SK-N-SH treated with all-trans-retinoic acid at 6 μM for 48 hours (cell line): ENCODE measurements around the gene PTPRN2.
"Not testable (repeated sequence)": the region's sequence is repeated elsewhere in the genome, so short reads cannot be mapped to it uniquely, and the experiment has no call there.

Experiments used
- ATAC-seq: fragments of 200-7000 bp; cut with Tn5 transposase; 3 replicates; pipeline ENCODE4 v1.9.1; 2020; ENCODE audit warnings: mild to moderate bottlenecking, moderate library complexity
- ARNTL ChIP-seq: fragments of 450-650 bp; formaldehyde crosslinking; IDR thresholded peaks from 2 replicates; pipeline ENCODE4 v1.5.0; 2020; ENCODE audit warnings: low read depth, mild to moderate bottlenecking, moderate library complexity, borderline replicate concordance
- BACH2 ChIP-seq: fragments of 250-450 bp; sonication (Bioruptor Pico); IDR thresholded peaks from 2 replicates; pipeline ENCODE4 v1.9.0; 2021; ENCODE audit warnings: mild to moderate bottlenecking, borderline replicate concordance
- CSDC2 ChIP-seq: fragments of 250-450 bp; sonication (Bioruptor Pico); IDR thresholded peaks from 2 replicates; pipeline ENCODE4 v1.5.0; 2020; ENCODE audit warnings: mild to moderate bottlenecking, moderate library complexity
- ESRRG ChIP-seq: fragments of 250-450 bp; sonication (Bioruptor Pico); IDR thresholded peaks from 2 replicates; pipeline ENCODE4 v1.6.1; 2021; ENCODE audit warnings: mild to moderate bottlenecking
- GLIS3 ChIP-seq: fragments of 250-450 bp; sonication (Bioruptor Pico); IDR thresholded peaks from 2 replicates; pipeline ENCODE4 v1.5.0; 2020; ENCODE audit warnings: mild to moderate bottlenecking, moderate library complexity
- ISL1 ChIP-seq: fragments of 250-450 bp; sonication (Bioruptor Pico); IDR thresholded peaks from 2 replicates; pipeline ENCODE4 v2.1.2; 2022; ENCODE audit warnings: mild to moderate bottlenecking, moderate library complexity
- OSR1 ChIP-seq: fragments of 250-450 bp; sonication (Bioruptor Pico); IDR thresholded peaks from 2 replicates; pipeline ENCODE4 v1.8.0; 2022; ENCODE audit warnings: moderate library complexity, mild to moderate bottlenecking, inconsistent platforms
- RARB ChIP-seq: fragments of 250-450 bp; sonication (Bioruptor Pico); IDR thresholded peaks from 2 replicates; pipeline ENCODE4 v1.8.0; 2021; ENCODE audit warnings: mild to moderate bottlenecking, moderate library complexity
- SNAI2 ChIP-seq: fragments of 250-450 bp; sonication (Bioruptor Pico); IDR thresholded peaks from 2 replicates; pipeline ENCODE4 v1.5.0; 2020; ENCODE audit warnings: mild to moderate bottlenecking, moderate library complexity
- TCF4 ChIP-seq: fragments of 250-450 bp; sonication (Bioruptor Pico); IDR thresholded peaks from 2 replicates; pipeline ENCODE4 v1.8.0; 2021; ENCODE audit warnings: mild to moderate bottlenecking, moderate library complexity, borderline replicate concordance
- TOX ChIP-seq: fragments of 250-450 bp; sonication (Bioruptor Pico); IDR thresholded peaks from 2 replicates; pipeline ENCODE4 v1.8.0; 2021; ENCODE audit warnings: mild to moderate bottlenecking, moderate library complexity, borderline replicate concordance
- ZC3H10 ChIP-seq: fragments of 250-450 bp; sonication (Bioruptor Pico); IDR thresholded peaks from 2 replicates; pipeline ENCODE4 v1.5.1; 2021; ENCODE audit warnings: mild to moderate bottlenecking, moderate library complexity
- ZFP3 ChIP-seq: fragments of 250-450 bp; sonication (Bioruptor Pico); IDR thresholded peaks from 2 replicates; pipeline ENCODE4 v1.5.0; 2020; ENCODE audit warnings: mild to moderate bottlenecking, moderate library complexity
- ZNF70 ChIP-seq: fragments of 450-650 bp; formaldehyde crosslinking; IDR thresholded peaks from 2 replicates; pipeline ENCODE4 v1.5.0; 2020; ENCODE audit warnings: mild to moderate bottlenecking, moderate library complexity
- ZNF8 ChIP-seq: fragments of 450-650 bp; formaldehyde crosslinking; IDR thresholded peaks from 2 replicates; pipeline ENCODE4 v1.5.0; 2020; ENCODE audit warnings: mild to moderate bottlenecking, moderate library complexity
- TF ChIP-seq, protein P1 (sequence below): fragments of 250-450 bp; sonication (Bioruptor Pico); IDR thresholded peaks from 2 replicates; pipeline ENCODE4 v1.8.0; 2021; ENCODE audit warnings: low read depth, mild to moderate bottlenecking, moderate library complexity, borderline replicate concordance
- TF ChIP-seq, protein P2 (sequence below): fragments of 250-450 bp; sonication (Bioruptor Pico); IDR thresholded peaks from 2 replicates; pipeline ENCODE4 v1.5.1; 2021; ENCODE audit warnings: mild to moderate bottlenecking, moderate library complexity
- TF ChIP-seq, protein P3 (sequence below): fragments of 250-450 bp; sonication (Bioruptor Pico); IDR thresholded peaks from 2 replicates; pipeline ENCODE4 v1.5.0; 2020; ENCODE audit warnings: mild to moderate bottlenecking, moderate library complexity
- TF ChIP-seq, protein P4 (sequence below): fragments of 250-450 bp; sonication (Bioruptor Pico); IDR thresholded peaks from 2 replicates; pipeline ENCODE4 v1.5.1; 2020; ENCODE audit warnings: low read depth, mild to moderate bottlenecking, moderate library complexity

Gene PTPRN2

DNA sequence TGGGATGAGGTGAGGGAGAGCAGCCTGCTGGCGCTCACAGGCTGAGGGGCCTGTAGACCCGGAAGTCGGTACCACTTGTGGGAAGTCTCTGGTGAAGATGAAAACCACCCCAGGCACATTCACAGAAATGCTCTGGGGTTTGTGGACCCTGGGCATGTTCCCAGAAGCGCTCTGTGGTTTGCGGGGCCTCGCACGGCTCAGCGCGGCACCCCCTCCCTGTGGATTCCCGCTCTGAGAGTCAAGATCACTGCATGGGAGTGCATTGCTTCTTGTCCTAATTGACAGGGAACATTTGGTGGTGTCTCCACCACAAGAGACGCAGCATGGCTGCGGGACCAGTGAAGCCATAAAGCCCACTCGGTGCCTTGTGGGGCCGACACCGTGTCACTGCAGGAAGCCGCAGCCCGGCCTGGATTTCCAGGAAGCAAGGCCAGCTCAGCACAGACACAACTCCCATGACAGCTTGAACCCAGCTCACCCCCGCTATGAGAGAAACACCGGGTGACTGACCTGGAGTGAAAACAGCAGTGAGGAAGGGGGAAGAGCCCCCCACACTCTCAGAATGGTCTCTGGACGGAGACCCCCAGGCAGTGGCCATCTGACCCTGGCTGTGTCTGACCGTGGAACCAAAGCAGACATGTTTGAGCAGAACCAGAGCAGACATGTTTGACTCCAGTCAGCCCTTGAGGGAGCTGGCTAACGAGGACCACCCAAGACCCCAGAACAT is 157.2 kb downstream of the PTPRN2 start:
- ATAC-seq: no peak
- TF ChIP-seq ARNTL (no peak), ISL1 (CRISPR knock-in tag) (no peak), TCF4 (CRISPR knock-in tag) (no peak), ZC3H10 (CRISPR knock-in tag) (no peak), RARB (CRISPR knock-in tag) (no peak), ESRRG (CRISPR knock-in tag) (no peak), GLIS3 (CRISPR knock-in tag) (no peak), TOX (no peak), ZFP3 (CRISPR knock-in tag) (no peak), BACH2 (CRISPR knock-in tag) (no peak)
- TF ChIP-seq, protein P1, sequence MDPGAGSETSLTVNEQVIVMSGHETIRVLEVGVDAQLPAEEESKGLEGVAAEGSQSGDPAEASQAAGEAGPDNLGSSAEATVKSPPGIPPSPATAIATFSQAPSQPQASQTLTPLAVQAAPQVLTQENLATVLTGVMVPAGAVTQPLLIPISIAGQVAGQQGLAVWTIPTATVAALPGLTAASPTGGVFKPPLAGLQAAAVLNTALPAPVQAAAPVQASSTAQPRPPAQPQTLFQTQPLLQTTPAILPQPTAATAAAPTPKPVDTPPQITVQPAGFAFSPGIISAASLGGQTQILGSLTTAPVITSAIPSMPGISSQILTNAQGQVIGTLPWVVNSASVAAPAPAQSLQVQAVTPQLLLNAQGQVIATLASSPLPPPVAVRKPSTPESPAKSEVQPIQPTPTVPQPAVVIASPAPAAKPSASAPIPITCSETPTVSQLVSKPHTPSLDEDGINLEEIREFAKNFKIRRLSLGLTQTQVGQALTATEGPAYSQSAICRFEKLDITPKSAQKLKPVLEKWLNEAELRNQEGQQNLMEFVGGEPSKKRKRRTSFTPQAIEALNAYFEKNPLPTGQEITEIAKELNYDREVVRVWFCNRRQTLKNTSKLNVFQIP (CRISPR knock-in tag): no peak

DNA sequence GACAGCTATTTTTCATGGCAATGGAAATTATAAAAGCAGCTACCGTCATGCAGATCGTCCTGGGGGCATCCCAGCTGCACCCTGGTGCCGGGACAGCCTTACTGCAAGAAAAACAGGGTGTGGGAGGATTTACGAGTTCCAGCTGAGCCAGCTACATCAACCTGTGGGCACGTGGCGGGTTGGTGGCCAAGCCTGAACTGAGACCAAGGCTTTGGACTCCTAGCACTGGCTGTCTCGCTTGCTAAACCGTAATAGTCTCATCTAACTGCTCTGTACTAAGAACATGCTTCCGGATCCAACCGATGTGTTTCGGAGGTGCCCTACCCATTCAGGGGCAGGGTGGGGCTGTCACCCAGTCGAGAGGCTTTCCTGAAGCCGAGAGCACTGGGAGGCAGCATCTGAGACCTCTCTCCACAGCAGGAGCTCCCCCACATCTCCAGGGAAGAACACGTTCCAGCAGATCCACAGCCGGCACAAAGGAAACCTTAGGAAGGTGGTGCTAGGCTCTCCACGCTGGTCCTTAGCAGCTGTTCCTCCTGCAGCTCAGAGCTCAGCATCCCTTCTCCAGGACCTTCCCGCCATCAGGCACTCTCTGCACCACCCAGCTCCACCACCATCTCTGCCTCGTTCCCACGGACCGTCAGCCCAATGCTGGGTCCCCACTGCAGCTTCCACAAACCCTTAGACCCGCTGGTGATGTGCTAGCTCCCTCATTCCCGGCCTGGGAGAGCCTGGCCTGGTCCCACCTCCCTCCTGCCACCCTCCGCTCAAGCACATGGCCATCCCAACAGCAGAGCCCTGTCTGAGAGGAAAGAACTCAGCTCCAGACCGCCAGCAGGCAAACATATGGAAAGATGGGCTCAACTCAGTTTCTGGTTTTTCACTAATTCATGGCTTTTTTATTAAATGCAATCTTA is 158.5 kb downstream of the PTPRN2 start:
- 0 out of 2 replicates have a peak, but pooled peaks have one; percentile 45 for TF ChIP-seq TCF4 (CRISPR knock-in tag)
- TF ChIP-seq, protein P2, sequence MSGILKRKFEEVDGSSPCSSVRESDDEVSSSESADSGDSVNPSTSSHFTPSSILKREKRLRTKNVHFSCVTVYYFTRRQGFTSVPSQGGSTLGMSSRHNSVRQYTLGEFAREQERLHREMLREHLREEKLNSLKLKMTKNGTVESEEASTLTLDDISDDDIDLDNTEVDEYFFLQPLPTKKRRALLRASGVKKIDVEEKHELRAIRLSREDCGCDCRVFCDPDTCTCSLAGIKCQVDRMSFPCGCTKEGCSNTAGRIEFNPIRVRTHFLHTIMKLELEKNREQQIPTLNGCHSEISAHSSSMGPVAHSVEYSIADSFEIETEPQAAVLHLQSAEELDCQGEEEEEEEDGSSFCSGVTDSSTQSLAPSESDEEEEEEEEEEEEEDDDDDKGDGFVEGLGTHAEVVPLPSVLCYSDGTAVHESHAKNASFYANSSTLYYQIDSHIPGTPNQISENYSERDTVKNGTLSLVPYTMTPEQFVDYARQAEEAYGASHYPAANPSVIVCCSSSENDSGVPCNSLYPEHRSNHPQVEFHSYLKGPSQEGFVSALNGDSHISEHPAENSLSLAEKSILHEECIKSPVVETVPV (CRISPR knock-in tag): no peak
- TF ChIP-seq, protein P3, sequence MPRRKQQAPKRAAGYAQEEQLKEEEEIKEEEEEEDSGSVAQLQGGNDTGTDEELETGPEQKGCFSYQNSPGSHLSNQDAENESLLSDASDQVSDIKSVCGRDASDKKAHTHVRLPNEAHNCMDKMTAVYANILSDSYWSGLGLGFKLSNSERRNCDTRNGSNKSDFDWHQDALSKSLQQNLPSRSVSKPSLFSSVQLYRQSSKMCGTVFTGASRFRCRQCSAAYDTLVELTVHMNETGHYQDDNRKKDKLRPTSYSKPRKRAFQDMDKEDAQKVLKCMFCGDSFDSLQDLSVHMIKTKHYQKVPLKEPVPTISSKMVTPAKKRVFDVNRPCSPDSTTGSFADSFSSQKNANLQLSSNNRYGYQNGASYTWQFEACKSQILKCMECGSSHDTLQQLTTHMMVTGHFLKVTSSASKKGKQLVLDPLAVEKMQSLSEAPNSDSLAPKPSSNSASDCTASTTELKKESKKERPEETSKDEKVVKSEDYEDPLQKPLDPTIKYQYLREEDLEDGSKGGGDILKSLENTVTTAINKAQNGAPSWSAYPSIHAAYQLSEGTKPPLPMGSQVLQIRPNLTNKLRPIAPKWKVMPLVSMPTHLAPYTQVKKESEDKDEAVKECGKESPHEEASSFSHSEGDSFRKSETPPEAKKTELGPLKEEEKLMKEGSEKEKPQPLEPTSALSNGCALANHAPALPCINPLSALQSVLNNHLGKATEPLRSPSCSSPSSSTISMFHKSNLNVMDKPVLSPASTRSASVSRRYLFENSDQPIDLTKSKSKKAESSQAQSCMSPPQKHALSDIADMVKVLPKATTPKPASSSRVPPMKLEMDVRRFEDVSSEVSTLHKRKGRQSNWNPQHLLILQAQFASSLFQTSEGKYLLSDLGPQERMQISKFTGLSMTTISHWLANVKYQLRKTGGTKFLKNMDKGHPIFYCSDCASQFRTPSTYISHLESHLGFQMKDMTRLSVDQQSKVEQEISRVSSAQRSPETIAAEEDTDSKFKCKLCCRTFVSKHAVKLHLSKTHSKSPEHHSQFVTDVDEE (CRISPR knock-in tag): no peak
- no peak; the same call in 2 of the 3 replicates for ATAC-seq

DNA sequence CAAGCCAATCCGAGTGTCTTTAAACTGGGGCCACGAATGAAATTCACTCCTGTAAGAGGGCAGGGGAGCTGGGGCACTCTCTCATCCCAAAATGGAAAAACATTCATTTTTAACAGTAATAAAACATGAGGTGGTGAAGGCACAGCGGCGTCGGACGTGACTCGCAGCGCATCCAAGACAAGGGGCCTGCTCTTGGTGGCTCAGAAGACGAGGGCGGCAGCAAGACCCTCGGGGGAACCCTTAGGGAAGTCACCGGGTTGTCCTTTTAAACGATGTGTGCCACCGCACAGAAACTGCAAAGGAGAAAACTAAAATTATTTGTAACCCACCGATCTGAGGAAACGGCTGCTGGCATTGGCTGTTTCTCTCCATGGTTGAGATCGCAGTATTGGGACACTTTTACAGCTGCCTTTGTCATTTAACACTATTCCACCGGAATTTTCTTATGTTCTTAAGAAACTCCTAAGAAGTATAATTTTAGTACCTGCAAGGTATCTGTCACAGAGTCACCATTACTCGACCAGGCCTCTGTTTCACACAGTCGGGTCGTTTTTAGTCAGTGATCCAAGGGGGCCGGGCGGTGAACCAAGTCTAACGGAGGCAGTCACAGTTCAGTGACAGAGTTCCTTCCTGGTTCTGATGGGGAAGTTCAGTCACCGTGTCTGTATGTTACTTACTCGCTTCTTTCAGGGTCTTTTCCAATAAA is 159.3 kb downstream of the PTPRN2 start:
- TF ChIP-seq CSDC2 (CRISPR knock-in tag) (no peak), TOX (no peak), ZNF70 (CRISPR knock-in tag) (no peak), OSR1 (CRISPR knock-in tag) (no peak), GLIS3 (CRISPR knock-in tag) (no peak), TCF4 (CRISPR knock-in tag) (no peak), ZC3H10 (CRISPR knock-in tag) (no peak), RARB (CRISPR knock-in tag) (no peak), ARNTL (no peak), ZNF8 (CRISPR knock-in tag) (no peak), SNAI2 (CRISPR knock-in tag) (no peak)
- TF ChIP-seq, protein P2 (CRISPR knock-in tag): no peak
- TF ChIP-seq, protein P4, sequence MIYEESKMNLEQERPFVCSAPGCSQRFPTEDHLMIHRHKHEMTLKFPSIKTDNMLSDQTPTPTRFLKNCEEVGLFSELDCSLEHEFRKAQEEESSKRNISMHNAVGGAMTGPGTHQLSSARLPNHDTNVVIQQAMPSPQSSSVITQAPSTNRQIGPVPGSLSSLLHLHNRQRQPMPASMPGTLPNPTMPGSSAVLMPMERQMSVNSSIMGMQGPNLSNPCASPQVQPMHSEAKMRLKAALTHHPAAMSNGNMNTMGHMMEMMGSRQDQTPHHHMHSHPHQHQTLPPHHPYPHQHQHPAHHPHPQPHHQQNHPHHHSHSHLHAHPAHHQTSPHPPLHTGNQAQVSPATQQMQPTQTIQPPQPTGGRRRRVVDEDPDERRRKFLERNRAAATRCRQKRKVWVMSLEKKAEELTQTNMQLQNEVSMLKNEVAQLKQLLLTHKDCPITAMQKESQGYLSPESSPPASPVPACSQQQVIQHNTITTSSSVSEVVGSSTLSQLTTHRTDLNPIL (CRISPR knock-in tag): no peak
- ATAC-seq: no peak

DNA sequence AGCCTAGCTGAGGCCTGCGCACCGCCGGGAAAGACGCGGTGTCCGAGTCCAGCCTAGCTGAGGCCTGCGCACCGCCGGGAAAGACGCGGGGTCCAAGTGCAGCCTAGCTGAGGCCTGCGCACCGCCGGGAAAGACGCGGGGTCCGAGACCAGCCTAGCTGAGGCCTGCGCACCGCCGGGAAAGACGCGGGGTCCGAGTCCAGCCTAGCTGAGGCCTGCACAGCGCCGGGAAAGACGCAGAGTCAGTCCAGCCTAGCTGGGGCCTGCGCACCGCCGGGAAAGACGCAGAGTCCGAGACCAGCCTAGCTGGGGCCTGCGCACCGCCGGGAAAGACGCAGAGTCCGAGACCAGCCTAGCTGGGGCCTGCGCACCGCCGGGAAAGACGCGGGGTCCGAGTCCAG is 161.9 kb downstream of the PTPRN2 start:
- ATAC-seq: not testable (repeated sequence)
